Spleen (tissue), 7 donors: Measurements from ENCODE around the gene USP34.

ENCODE experiments used
- CTCF ChIP-seq, 11 experiments: fragments of 200-600 bp in 7 of 11; fragments of 450-650 bp in 4 of 11; sonication (generic) in 4 of 11; IDR thresholded peaks in 8 of 11; conservative IDR thresholded peaks in 3 of 11; 1 replicate in 7 of 11; 2 replicates in 4 of 11; pipeline versions ENCODE4 v1.4.0 to v1.8.0; 2016 to 2021; ENCODE audit warnings: antibody characterized with exemption in 11 of 11, inconsistent platforms in 4 of 11, mild to moderate bottlenecking in 1 of 11
- POLR2AphosphoS5 ChIP-seq, 3 donors: sonication (generic); formaldehyde crosslinking; IDR thresholded peaks; one replicate each; pipeline ENCODE4 v1.5.1; 2017; ENCODE audit warnings: antibody characterized with exemption in 3 of 3
- donor health status: DM: no; HTN: no; CAD: no; lungs with moderate emphysema.
- donor health status: DM: no; HTN: no; CAD: no.
- donor health status: DM: no; HTN: no; CAD: no.

GRCh38 chr2:61463769-61464475, 7.0 kb downstream of the USP34 start:
- no peak for TF ChIP-seq CTCF (IDR thresholded peaks at IDR 0.05 in 8 of 11, conservative IDR thresholded peaks at IDR 0.05 in 3 of 11)
- TF ChIP-seq POLR2AphosphoS5 (IDR thresholded peaks at IDR 0.05) = no peak
